HG02973 (cell line): Measurements from ENCODE around the gene ANKRD40CL.

Experiments used
- ATAC-seq: cut with Tn5 transposase; IDR thresholded peaks from one replicate; pipeline ENCODE4 v1.9.1; 2021; ENCODE audit warnings: moderate library complexity; ENCODE audit not compliant: unreplicated experiment

Gene ANKRD40CL

DNA sequence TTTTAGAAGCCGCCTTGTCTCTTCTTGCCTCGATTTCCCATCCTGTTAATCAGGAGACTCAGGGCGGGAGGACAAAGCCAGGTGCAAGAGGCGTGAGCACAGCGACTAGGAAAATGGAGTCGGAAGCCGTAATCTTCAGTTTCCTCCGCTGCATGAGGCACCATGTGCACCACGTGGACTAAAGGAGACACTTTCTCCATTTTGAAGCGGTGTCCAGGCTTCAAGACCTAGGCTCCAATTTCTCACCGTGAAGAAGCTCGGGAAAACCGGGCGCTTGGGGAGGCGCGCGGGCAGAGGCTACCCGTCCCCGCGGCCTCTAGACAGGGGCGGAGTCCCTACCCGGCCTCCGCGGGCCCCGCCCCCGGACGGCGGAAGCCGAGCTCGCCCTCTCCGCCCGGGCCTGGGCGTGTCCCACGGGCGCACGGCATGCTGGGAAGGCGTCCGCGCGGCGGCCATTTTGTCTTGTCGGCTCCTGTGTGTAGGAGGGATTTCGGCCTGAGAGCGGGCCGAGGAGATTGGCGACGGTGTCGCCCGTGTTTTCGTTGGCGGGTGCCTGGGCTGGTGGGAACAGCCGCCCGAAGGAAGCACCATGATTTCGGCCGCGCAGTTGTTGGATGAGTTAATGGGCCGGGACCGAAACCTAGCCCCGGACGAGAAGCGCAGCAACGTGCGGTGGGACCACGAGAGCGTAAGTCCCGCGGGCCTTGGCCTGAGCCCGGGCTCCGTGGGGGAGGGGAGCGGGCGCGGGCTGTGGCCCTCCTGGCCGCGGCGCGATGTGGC, 48.0 kb downstream of the ANKRD40CL start, which contains the start of gene LUC7L3:
TSS of gene LUC7L3 (plus strand) at position 460 of the 780 bp plus-strand sequence. CDS start at position 590, 130 bp downstream.
- ATAC-seq = peak; percentile 81

DNA sequence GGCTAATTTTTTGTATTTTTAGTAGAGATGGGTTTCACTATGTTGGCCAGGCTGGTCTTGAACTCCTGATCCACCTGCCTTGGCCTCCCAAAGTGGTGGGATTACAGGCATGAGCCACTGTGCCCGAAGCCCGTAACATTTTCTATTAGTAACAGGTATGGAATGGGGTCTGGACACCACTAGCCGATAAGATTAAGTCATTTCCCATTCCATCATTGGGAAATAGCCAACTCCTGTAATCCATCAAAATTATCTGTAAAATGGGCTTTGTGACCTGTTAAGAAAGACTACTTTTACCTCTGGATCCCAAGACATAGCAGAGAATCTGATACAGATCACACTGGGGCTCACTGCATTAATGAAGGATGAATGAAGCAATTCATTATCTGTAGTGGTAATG, 51.8 kb downstream of the ANKRD40CL start:
- no peak for ATAC-seq

DNA sequence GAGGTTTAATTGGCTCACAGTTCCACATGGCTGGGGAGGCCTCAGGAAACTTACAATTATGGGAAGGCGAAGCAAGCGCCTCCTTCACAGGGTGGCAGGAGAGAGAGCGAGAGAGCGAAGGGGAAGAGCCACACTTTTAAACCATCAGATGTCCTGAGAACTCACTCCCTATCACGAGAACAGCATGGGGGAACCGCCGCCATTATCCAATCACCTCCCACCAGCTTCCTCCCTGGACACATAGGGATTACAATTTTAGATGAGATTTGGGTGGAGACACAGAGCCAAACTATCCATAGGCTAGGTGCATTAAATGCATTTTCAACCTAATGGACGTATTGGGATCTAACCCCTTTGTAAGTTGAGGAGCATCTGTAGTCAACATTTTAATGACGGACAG, 54.7 kb downstream of the ANKRD40CL start:
- no peak for ATAC-seq
